LNCAP (cell line): Measurements from ENCODE around the gene LIPA.

Source experiments
- CTCF ChIP-seq: fragments of 450-650 bp; IDR thresholded peaks from 2 replicates; pipeline ENCODE4 v1.5.1; 2017; ENCODE audit warnings: mild to moderate bottlenecking

The LIPA gene

GRCh38 chr10:89256340-89256739 is 4.8 kb upstream of the LIPA start:
- no peak for TF ChIP-seq CTCF

- no peak for TF ChIP-seq CTCF
Observed at GRCh38 chr10:89255793-89256192, 4.2 kb upstream of the LIPA start.

- TF ChIP-seq CTCF, result no peak
Observed at GRCh38 chr10:89252225-89252585, 630 bp upstream of the LIPA start.

- no peak for TF ChIP-seq CTCF
Observed at GRCh38 chr10:89250865-89251408, 638 bp downstream of the LIPA start.

GRCh38 chr10:89248990-89249389 is 2.6 kb downstream of the LIPA start:
- no peak for TF ChIP-seq CTCF

GRCh38 chr10:89245802-89246201 is 5.8 kb downstream of the LIPA start:
- no peak for TF ChIP-seq CTCF

- TF ChIP-seq CTCF, result no peak
Observed at GRCh38 chr10:89242840-89243568, 8.6 kb downstream of the LIPA start.

- no peak for TF ChIP-seq CTCF
Observed at GRCh38 chr10:89242345-89242684, 9.3 kb downstream of the LIPA start.
